ENCODE data around the gene CDK13. TPM values are rescaled to one million over a fixed set of nuclear protein-coding genes. Genes with fewer than 3 reads are reported as not detected.
A peak's percentile ranks its signal among the peaks of the same experiment; 100 is the strongest.
"Not testable (repeated sequence)": the region's sequence is repeated elsewhere in the genome, so short reads cannot be mapped to it uniquely, and the experiment has no call there.

CDK13 gene
- polyA plus RNA-seq, 1 experiment: 24.1 TPM

DNA sequence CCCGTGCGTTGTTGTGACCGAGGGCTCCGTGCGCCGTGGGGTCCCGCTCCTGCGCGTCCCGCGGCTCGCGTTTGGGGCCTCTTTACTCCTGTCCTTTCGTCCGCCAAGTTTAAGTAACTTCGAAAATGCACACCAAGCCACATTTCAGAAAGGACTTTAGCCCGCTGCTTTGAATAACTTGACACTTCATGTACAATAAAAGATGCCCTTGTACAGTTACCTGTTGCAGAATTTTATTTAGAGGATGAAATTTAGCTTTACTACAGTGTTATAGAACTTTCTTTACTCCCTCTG lies 185.2 kb downstream of the CDK13 start:
- Histone ChIP-seq H3K4me3 (ENCODE audit: low read depth, low read length) (peak overlapping the region; percentile 79), H3K27me3 (ENCODE audit: control insufficient read depth, insufficient read depth, low read length) (no peaks in the 10 kb centered on the region), H3K36me3 (ENCODE audit: control insufficient read depth, insufficient read depth, low read length) (no peaks in the 10 kb centered on the region)
- TF ChIP-seq, protein P1, sequence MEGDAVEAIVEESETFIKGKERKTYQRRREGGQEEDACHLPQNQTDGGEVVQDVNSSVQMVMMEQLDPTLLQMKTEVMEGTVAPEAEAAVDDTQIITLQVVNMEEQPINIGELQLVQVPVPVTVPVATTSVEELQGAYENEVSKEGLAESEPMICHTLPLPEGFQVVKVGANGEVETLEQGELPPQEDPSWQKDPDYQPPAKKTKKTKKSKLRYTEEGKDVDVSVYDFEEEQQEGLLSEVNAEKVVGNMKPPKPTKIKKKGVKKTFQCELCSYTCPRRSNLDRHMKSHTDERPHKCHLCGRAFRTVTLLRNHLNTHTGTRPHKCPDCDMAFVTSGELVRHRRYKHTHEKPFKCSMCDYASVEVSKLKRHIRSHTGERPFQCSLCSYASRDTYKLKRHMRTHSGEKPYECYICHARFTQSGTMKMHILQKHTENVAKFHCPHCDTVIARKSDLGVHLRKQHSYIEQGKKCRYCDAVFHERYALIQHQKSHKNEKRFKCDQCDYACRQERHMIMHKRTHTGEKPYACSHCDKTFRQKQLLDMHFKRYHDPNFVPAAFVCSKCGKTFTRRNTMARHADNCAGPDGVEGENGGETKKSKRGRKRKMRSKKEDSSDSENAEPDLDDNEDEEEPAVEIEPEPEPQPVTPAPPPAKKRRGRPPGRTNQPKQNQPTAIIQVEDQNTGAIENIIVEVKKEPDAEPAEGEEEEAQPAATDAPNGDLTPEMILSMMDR (IDR thresholded peaks at IDR 0.05; ENCODE audit: insufficient read depth, low read depth, low read length): no peak
- no peak for DNase-seq (ENCODE audit: low read depth)
- CTCF ChIA-PET: interaction anchor here (0.6 to 1.8 kb wide), 16 partner anchors 8 to 239 kb away, joined by 3 to 12 read pairs (median 4); partner anchors contain the start of gene CDK13
- POLR2A ChIA-PET: no interaction called here

GRCh38 chr7:40137563-40137962 lies 187.5 kb downstream of the CDK13 start:
- H3K4me3 ChIP-seq (ENCODE audit: low read depth, low read length): no peak overlapping the region
- TF ChIP-seq, protein P1 (IDR thresholded peaks at IDR 0.05; ENCODE audit: insufficient read depth, low read depth, low read length): no peak
- H3K36me3 ChIP-seq (ENCODE audit: control insufficient read depth, insufficient read depth, low read length): no peaks in the 10 kb centered on the region
- POLR2A ChIA-PET: no interaction called here
- H3K27me3 ChIP-seq (ENCODE audit: control insufficient read depth, insufficient read depth, low read length): no peaks in the 10 kb centered on the region
- no peak for DNase-seq (ENCODE audit: low read depth)
- CTCF ChIA-PET: no interaction called here

DNA sequence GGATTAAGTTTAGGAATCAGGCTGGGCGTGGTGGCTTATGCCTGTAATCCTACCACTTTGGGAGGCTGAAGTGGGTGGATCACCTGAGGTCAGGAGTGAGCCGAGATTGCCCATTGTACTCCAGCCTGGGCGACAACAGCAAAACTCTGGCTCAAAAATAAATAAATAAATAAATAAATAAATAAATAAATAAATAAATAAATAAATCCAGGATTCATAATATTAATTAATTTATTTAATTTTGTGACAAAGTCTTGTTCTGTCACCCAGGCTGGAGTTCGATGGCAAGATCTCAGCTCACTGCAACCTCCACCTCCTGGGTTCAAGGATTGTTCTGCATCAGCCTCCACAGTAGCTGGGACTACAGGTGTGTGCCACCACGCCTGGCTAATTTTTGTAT lies 188.9 kb downstream of the CDK13 start:
- H3K27me3 ChIP-seq (ENCODE audit: control insufficient read depth, insufficient read depth, low read length): no peaks in the 10 kb centered on the region
- TF ChIP-seq, protein P1 (IDR thresholded peaks at IDR 0.05; ENCODE audit: insufficient read depth, low read depth, low read length): no peak
- CTCF ChIA-PET: no interaction called here
- POLR2A ChIA-PET: no interaction called here
- no peak for DNase-seq (ENCODE audit: low read depth)
- no peaks in the 10 kb centered on the region for H3K36me3 ChIP-seq (ENCODE audit: control insufficient read depth, insufficient read depth, low read length)
- no peak overlapping the region for H3K4me3 ChIP-seq (ENCODE audit: low read depth, low read length)

GRCh38 chr7:40139891-40140290 lies 189.8 kb downstream of the CDK13 start:
- POLR2A ChIA-PET; H3K36me3 ChIP-seq (ENCODE audit: control insufficient read depth, insufficient read depth, low read length); CTCF ChIA-PET; H3K4me3 ChIP-seq (ENCODE audit: low read depth, low read length); H3K27me3 ChIP-seq (ENCODE audit: control insufficient read depth, insufficient read depth, low read length); DNase-seq (ENCODE audit: low read depth): not testable (repeated sequence)

DNA sequence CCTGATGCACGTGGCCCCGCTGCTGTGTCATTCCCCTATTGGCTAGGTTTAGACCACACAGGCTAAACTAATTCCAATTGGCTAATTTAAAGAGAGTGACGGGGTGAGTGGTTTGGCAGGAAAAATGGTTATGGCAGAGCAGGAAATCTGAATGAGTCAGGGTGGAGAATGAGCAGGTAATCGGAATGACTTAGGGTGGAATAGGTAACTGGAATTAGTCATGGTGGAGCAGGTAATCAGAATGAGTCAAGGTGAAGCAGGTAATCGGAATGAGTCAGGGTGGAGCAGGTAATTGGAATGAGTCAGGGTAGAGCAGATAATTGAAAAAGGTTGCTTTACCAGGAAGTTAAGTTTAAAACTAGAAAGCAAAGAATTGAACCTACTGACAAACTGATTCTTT lies 191.9 kb downstream of the CDK13 start:
- DNase-seq (ENCODE audit: low read depth); POLR2A ChIA-PET; H3K4me3 ChIP-seq (ENCODE audit: low read depth, low read length); H3K36me3 ChIP-seq (ENCODE audit: control insufficient read depth, insufficient read depth, low read length); H3K27me3 ChIP-seq (ENCODE audit: control insufficient read depth, insufficient read depth, low read length); CTCF ChIA-PET: not testable (repeated sequence)

DNA sequence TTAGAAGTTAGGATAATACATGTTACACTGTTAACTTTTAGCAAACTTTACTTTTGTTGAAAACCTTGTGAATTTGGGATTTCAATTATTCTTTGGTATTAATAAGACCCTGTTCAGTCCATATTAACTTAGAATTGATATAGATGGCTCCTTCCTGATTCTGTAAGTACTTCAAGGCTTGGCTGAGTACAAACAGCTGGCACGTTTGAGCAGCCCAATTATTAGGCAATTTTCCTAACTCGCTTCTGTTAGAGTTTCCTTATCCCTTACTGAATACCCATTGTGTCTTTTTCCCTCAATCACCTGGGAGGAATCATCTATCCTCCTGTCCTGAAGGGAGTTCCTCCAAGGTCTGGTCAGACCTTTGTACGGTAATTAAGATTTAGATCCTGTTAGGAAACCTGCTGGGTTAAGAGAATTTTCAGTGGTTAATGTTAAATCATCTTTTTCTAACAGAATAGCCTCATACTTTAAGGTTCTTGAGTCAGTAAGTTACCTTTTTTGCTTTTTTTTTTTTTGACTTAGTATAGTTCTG lies 195.6 kb downstream of the CDK13 start:
- DNase-seq (ENCODE audit: low read depth); H3K36me3 ChIP-seq (ENCODE audit: control insufficient read depth, insufficient read depth, low read length); CTCF ChIA-PET; POLR2A ChIA-PET; H3K4me3 ChIP-seq (ENCODE audit: low read depth, low read length); H3K27me3 ChIP-seq (ENCODE audit: control insufficient read depth, insufficient read depth, low read length): not testable (repeated sequence)

DNA sequence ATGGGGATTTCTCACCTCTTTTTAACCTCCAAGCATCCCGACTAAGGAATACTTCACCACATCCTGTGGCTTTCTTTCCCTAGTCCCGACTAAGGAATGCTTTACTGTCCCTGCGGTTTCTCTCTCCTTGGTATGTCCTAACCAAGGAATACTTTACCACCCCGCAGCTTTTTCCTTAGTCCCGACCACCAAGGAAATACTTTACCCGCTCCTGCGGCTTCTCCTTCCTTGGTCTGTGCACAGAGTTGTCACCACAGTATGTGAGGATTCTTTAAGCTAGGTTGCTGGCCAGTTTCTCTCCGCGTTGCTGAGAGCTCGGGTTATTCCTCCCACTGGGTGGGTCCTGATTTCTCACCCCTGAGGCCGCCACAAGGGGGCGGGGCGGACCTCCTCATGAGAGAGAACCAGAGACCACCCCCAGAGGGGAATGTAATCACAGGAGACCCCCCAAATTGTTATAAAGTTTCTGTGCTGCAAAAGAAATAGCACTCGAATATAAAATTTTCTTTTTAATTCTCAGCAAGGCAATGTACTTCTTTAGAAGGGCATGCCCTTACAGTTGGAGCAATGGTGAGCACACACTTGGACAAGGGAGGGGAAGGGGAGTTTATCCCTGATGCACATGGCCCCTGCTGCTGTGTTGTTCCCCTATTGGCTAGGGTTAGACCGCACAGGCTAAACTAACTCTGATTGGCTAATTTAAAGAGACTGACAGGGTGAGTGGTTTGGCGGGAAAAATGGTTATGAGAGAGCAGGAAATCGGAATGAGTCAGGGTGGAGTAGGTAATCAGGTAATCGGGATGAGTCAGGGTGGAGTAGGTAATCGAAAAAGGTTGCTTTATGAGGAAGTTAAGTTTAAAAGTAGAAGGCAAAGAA lies 197.6 kb downstream of the CDK13 start:
- ChIA-PET POLR2A (no interaction called here), CTCF (no interaction called here)
- no peaks in the 10 kb centered on the region for H3K27me3 ChIP-seq (ENCODE audit: control insufficient read depth, insufficient read depth, low read length)
- TF ChIP-seq, protein P1 (IDR thresholded peaks at IDR 0.05; ENCODE audit: insufficient read depth, low read depth, low read length): no peak
- DNase-seq (ENCODE audit: low read depth): no peak
- H3K36me3 ChIP-seq (ENCODE audit: control insufficient read depth, insufficient read depth, low read length): no peaks in the 10 kb centered on the region
- H3K4me3 ChIP-seq (ENCODE audit: low read depth, low read length): no peak overlapping the region

DNA sequence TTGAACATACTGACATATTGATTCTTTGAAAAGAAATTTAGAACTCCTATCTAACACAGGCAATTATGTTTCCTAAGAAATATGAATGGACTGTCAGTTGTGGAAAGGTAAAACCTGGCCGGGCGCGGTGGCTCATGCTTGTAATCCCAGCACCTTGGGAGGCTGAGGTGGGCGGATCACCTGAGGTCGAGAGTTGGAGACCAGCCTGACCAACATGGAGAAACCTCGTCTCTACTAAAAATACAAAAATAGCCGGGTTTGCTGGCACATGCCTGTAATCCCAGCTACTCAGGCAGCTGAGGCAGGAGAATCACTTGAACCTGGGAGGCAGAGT lies 198.2 kb downstream of the CDK13 start:
- H3K4me3 ChIP-seq (ENCODE audit: low read depth, low read length); H3K27me3 ChIP-seq (ENCODE audit: control insufficient read depth, insufficient read depth, low read length); DNase-seq (ENCODE audit: low read depth); H3K36me3 ChIP-seq (ENCODE audit: control insufficient read depth, insufficient read depth, low read length); POLR2A ChIA-PET: not testable (repeated sequence)
- CTCF ChIA-PET: interaction anchor here (1.2 to 1.3 kb wide), 2 partner anchors 14 to 51 kb away, joined by 3 read pairs; partner anchors contain the start of genes MPLKIP and SUGCT
